Esophagus muscularis mucosa (tissue), 4 donors: ENCODE results near the gene LMOD1.

Source experiments
- EP300 ChIP-seq: sonication (generic); formaldehyde crosslinking; IDR thresholded peaks from one replicate; pipeline ENCODE4 v1.6.1; 2017; ENCODE audit warnings: antibody characterized with exemption
- POLR2AphosphoS5 ChIP-seq, 2 donors: sonication (generic); formaldehyde crosslinking; IDR thresholded peaks; one replicate each; pipeline ENCODE4 v1.6.1; 2017; ENCODE audit warnings: antibody characterized with exemption in 2 of 2
- TF ChIP-seq, protein P1 (sequence below), 3 experiments: fragments of 200-600 bp in 2 of 3; fragments of 450-650 bp in 1 of 3; sonication (generic) in 2 of 3; IDR thresholded peaks; one replicate each; pipeline ENCODE4 v1.5.1; 2017 to 2019; ENCODE audit warnings: antibody characterized with exemption in 3 of 3, mild to moderate bottlenecking in 2 of 3, moderate library complexity in 1 of 3

DNA sequence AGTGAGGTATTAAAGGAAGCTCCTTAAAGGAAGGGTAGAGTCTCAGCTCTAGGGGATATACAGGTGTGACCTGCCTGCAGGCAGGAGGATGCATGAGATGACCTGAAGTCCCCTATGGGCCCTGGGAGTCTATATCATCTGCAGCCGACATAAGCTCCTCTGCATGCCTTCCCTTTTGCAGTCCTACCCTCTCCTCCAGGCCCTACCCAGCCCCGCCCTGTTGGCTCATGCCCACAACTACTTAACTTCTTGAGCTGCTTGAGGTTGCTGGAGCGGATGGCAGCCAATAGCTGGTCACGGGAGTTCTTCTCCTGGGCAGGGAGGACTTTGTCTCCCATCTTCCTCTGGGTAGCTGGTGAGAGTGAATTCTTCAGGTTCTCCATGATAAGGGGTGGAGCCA, 47.4 kb downstream of the LMOD1 start:
- TF ChIP-seq, protein P1, sequence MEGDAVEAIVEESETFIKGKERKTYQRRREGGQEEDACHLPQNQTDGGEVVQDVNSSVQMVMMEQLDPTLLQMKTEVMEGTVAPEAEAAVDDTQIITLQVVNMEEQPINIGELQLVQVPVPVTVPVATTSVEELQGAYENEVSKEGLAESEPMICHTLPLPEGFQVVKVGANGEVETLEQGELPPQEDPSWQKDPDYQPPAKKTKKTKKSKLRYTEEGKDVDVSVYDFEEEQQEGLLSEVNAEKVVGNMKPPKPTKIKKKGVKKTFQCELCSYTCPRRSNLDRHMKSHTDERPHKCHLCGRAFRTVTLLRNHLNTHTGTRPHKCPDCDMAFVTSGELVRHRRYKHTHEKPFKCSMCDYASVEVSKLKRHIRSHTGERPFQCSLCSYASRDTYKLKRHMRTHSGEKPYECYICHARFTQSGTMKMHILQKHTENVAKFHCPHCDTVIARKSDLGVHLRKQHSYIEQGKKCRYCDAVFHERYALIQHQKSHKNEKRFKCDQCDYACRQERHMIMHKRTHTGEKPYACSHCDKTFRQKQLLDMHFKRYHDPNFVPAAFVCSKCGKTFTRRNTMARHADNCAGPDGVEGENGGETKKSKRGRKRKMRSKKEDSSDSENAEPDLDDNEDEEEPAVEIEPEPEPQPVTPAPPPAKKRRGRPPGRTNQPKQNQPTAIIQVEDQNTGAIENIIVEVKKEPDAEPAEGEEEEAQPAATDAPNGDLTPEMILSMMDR (IDR thresholded peaks at IDR 0.05), result no peak
- no peak for TF ChIP-seq EP300
- TF ChIP-seq POLR2AphosphoS5 (IDR thresholded peaks at IDR 0.05), result peak; percentile 7 to 13
